ENCODE results near the gene SMC1B.

Gene SMC1B

DNA sequence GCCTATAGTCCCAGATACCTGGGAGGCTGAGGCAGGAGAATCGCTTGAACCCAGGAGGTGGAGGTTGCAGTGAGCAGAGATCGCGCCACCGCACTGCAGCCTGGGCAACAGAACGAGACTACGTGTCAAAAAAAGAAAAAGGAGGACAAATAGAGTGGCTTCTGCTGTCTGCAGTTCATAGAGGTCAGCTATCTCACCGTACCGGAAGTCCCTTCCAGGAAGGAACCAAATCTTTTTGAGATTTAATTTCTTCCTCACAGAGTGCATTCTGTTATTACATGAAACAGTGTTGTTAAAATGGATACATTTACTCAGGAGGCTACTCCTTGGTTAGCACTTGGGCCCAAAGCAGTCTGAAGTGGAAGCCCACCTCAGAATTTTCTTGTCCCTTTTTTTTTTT lies 70.3 kb downstream of the SMC1B start:
- no peaks in the 10 kb centered on the region for H3K27me3 ChIP-seq (ENCODE audit: insufficient read depth, low read length)
- H3K9me3 ChIP-seq (ENCODE audit: low read length): no peaks in the 10 kb centered on the region
- H2AFZ ChIP-seq (ENCODE audit: low read depth, low read length): no peak overlapping the region
- H3K36me3 ChIP-seq (ENCODE audit: insufficient read depth, low read length): peaks cover 20% of the 10 kb centered on the region
- no peak overlapping the region for H3K4me3 ChIP-seq (ENCODE audit: low read length)
- no peaks in the 10 kb centered on the region for H3K4me1 ChIP-seq (ENCODE audit: insufficient read depth, low read length)

DNA sequence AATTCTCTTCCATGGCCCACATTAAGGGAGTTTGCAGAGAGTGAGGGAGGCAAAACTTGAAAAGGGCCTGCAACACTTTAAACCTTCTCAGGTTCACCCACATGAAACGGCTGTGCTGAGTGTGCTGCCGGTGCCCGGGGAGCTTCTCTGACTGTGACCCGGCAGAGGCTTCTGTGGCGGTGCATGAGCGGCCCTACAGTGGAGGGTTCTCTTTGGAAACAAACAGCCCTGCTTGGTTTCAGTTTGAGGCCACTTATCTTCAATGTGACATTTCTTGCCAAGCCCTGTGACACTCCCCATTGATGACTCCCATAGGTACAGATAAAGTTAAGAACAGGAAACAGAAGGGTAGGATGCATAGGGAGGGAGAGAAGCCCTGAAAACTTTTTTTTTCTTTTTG lies 71.9 kb downstream of the SMC1B start:
- H3K4me3 ChIP-seq (ENCODE audit: low read length): no peak overlapping the region
- peaks cover 20% of the 10 kb centered on the region for H3K36me3 ChIP-seq (ENCODE audit: insufficient read depth, low read length)
- H3K27me3 ChIP-seq (ENCODE audit: insufficient read depth, low read length): no peaks in the 10 kb centered on the region
- no peaks in the 10 kb centered on the region for H3K9me3 ChIP-seq (ENCODE audit: low read length)
- H2AFZ ChIP-seq (ENCODE audit: low read depth, low read length): no peak overlapping the region
- H3K4me1 ChIP-seq (ENCODE audit: insufficient read depth, low read length): peaks cover 9% of the 10 kb centered on the region

DNA sequence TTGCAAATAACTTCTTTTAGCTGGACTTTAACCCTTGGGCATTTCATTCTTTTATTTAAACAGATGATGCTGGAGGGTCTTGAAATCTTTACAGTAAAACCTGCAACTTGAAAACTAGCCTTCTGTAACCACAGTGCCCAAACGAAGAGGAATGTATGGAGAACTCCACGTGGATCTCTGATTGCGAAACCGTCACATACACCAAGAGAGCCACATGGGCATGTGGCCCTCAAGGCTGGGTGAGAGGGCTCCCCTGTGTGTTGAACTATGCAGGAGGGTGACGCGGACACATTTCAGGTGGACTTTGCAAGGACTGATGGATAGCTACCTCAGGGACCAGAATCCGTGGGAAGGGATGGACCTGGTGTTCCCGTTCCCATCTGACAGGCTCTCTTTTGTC lies 73.1 kb downstream of the SMC1B start:
- H3K4me1 ChIP-seq (ENCODE audit: insufficient read depth, low read length): peaks cover 16% of the 10 kb centered on the region
- peaks cover 24% of the 10 kb centered on the region for H3K36me3 ChIP-seq (ENCODE audit: insufficient read depth, low read length)

DNA sequence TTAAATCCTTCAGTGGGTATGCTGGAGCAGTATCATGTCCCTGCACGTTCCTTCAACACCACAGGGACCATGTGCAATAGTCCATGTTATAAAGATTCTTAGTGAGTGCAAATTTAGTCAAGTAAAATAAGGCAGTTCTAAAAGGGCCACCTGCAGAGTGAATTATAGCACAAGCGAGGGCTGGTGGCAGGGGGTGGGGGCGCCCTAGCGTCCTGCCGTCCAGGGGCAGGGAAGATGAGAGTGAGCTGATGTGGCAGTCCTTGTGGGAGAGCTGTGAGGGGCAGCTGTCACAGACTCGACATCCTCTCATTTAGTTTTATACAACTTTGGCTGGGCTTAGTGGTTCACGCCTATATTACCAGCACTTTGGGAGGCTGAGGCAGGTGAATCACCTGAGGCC lies 74.6 kb downstream of the SMC1B start:
- no peaks in the 10 kb centered on the region for H3K9me3 ChIP-seq (ENCODE audit: low read length)
- no peak overlapping the region for H3K4me3 ChIP-seq (ENCODE audit: low read length)
- H2AFZ ChIP-seq (ENCODE audit: low read depth, low read length): no peak overlapping the region
- H3K36me3 ChIP-seq (ENCODE audit: insufficient read depth, low read length): peaks cover 31% of the 10 kb centered on the region
- peaks cover 16% of the 10 kb centered on the region for H3K4me1 ChIP-seq (ENCODE audit: insufficient read depth, low read length)
- no peaks in the 10 kb centered on the region for H3K27me3 ChIP-seq (ENCODE audit: insufficient read depth, low read length)

More for the DNA sequence above, 73.1 kb downstream of the SMC1B start:
- Histone ChIP-seq H3K9me3 (ENCODE audit: low read length) (no peaks in the 10 kb centered on the region), H2AFZ (ENCODE audit: low read depth, low read length) (no peak overlapping the region), H3K4me3 (ENCODE audit: low read length) (no peak overlapping the region), H3K27me3 (ENCODE audit: insufficient read depth, low read length) (no peaks in the 10 kb centered on the region)

DNA sequence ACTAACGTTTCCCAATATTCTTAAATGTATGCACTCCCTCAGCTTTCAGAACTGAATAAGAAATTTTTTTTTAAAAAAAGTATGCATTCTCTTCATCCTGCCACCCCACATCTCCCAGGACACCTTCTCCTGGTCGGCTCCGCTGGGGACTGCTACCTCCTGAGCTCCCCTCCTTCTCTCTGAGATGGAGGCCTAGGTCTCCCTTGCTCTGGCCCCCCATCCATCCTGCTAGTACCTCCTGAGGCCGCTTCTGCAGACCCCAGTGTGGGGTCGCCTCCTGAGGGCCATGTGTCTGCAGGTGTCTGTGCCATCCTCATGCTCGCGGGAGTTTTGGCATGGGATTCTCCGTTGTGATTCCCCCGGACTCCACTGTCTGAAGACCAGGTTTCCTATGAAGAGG lies 75.9 kb downstream of the SMC1B start:
- Histone ChIP-seq H3K27me3 (ENCODE audit: insufficient read depth, low read length) (no peaks in the 10 kb centered on the region), H3K36me3 (ENCODE audit: insufficient read depth, low read length) (peaks cover 36% of the 10 kb centered on the region), H3K4me3 (ENCODE audit: low read length) (no peak overlapping the region), H3K4me1 (ENCODE audit: insufficient read depth, low read length) (peaks cover 16% of the 10 kb centered on the region), H2AFZ (ENCODE audit: low read depth, low read length) (no peak overlapping the region), H3K9me3 (ENCODE audit: low read length) (no peaks in the 10 kb centered on the region)

DNA sequence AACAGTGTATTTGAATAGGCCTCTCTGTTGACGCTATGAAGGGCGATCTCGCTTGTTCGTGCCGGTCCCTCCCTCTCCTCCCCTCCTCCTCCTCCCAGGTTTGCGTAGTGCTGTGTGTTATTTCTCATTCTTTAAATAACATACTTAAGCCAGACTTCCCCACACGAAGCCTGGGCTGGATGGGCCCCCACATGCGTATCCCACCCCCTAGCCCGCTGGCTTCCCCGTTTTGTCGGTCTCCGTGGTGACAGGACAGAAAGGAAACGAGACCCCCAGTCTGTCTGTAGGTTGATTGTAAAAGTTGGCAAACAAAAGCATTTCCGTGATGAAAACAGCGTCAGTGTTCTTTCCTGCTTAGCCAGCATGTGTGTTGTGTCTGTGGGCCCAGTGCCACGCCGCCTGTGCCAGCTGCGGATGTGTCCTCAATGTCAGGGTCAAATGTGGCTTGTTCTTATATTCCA lies 76.4 kb downstream of the SMC1B start:
- Histone ChIP-seq H2AFZ (ENCODE audit: low read depth, low read length) (no peak overlapping the region), H3K36me3 (ENCODE audit: insufficient read depth, low read length) (peaks cover 38% of the 10 kb centered on the region), H3K27me3 (ENCODE audit: insufficient read depth, low read length) (no peaks in the 10 kb centered on the region), H3K4me3 (ENCODE audit: low read length) (no peak overlapping the region), H3K9me3 (ENCODE audit: low read length) (no peaks in the 10 kb centered on the region), H3K4me1 (ENCODE audit: insufficient read depth, low read length) (peaks cover 16% of the 10 kb centered on the region)

DNA sequence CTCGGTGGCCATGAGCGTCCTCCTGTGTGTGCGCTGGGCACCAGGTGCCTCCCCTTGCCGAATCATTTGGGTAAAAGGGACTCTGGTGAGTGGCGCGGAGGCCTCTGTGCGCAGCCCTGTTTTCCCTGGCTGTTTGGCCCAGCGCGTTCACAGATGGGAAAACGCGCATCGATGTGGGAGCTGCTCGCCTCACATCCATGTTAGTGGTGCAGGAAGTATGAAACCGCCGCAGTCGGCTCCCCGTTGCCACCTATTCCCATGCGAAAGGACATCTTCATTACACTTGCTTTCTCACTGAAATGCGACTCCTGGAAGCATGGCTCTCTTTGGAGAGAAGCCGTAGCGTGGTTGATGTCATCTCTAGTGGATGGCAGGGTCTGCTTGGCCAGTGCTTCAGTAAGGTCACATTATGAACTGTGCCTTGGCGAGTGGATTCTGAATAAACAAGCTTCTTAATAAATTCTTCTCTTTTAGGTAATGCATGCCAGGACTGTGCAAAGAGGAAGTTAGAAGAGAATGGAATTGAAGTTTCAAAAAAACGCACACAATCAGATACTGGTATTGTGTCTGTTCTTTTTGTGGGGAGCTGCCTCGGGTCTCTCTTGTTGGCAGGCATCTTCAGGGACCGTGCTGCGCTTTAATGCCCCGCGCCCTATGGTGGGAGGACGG lies 77.4 kb downstream of the SMC1B start:
- peaks cover 16% of the 10 kb centered on the region for H3K4me1 ChIP-seq (ENCODE audit: insufficient read depth, low read length)
- no peak overlapping the region for H3K4me3 ChIP-seq (ENCODE audit: low read length)
- H3K9me3 ChIP-seq (ENCODE audit: low read length): no peaks in the 10 kb centered on the region
- H3K36me3 ChIP-seq (ENCODE audit: insufficient read depth, low read length): peaks cover 37% of the 10 kb centered on the region
- no peak overlapping the region for H2AFZ ChIP-seq (ENCODE audit: low read depth, low read length)
- no peaks in the 10 kb centered on the region for H3K27me3 ChIP-seq (ENCODE audit: insufficient read depth, low read length)

DNA sequence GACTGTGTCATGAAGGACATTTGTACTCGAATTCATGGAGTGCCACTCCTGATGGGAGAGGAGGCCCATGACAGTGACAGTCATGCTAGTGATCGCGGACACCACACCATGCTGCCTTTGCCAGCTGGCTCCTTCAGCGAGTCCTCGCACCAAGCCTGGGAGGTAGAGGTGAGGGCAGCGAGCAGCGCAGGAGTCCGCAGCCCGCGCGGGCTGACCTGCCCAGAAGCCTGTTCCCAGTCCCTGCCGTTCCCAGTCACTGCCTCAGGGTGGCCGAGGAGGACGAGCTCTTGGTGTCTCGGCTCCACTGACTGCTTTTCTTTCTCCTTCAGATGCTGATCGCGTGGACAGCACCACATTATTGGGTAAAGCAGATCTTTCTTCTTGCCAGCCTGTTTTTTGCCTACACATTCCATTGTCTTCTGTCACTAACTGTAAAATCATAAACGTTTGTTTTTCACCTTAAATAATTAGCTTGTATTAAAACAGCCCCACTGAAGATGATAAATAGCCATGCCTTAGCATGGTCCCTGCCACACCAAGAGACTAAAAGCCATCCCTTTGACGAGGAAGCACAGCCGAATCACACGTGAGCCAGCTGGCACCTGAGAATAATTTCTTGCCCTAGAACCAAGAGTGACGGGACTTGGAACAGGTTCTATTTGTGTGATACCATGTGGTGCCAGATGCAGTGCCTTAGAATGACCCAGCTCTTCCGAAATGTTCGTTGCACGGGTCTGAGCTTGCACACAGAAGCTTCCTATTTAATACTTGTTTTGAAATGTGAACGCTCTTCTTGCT lies 78.2 kb downstream of the SMC1B start:
- Histone ChIP-seq H3K9me3 (ENCODE audit: low read length) (no peaks in the 10 kb centered on the region), H2AFZ (ENCODE audit: low read depth, low read length) (no peak overlapping the region), H3K4me3 (ENCODE audit: low read length) (no peak overlapping the region), H3K36me3 (ENCODE audit: insufficient read depth, low read length) (peaks cover 40% of the 10 kb centered on the region), H3K27me3 (ENCODE audit: insufficient read depth, low read length) (no peaks in the 10 kb centered on the region), H3K4me1 (ENCODE audit: insufficient read depth, low read length) (peaks cover 16% of the 10 kb centered on the region)

DNA sequence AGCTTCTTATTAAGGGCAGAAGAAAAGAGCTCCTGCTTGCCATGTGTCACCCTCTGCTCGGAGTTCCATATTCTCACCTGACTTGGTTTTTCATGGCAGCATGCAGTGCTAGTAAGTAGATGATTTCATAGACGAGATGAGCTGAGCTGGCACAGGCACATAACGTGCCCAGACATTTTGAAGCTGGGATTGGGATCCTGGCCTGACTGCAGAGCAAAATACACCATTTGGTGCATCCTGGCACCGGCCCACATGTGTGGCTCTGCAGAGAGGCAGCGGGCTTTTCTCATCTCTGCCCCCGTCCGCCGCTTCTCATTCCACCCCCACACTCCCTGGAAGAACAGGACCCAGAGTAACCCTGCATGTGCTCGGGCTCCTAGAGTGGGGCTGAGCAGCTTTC lies 78.9 kb downstream of the SMC1B start:
- Histone ChIP-seq H3K9me3 (ENCODE audit: low read length) (no peaks in the 10 kb centered on the region), H3K27me3 (ENCODE audit: insufficient read depth, low read length) (no peaks in the 10 kb centered on the region), H3K4me1 (ENCODE audit: insufficient read depth, low read length) (peaks cover 16% of the 10 kb centered on the region), H2AFZ (ENCODE audit: low read depth, low read length) (no peak overlapping the region), H3K4me3 (ENCODE audit: low read length) (no peak overlapping the region), H3K36me3 (ENCODE audit: insufficient read depth, low read length) (peaks cover 44% of the 10 kb centered on the region)

DNA sequence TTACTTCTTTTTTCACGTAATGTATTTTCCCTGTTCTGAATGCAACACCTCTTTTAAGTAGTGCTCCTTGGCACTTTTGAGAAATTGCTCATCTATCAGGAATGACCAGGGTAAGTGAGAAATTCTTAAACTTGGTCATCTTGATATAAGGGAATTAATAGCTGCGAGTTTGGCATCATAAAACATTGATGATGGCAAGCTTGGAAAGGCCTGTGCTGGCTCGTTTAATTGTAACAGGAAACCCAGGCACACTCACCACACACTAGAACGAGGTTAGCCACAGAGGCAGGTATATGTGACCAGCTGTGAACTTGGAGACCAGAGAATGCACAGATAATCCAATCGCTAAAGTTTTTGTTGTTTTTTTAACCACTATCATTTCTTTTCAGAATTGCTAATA lies 79.3 kb downstream of the SMC1B start:
- Histone ChIP-seq H3K4me3 (ENCODE audit: low read length) (no peak overlapping the region), H3K4me1 (ENCODE audit: insufficient read depth, low read length) (peaks cover 16% of the 10 kb centered on the region), H2AFZ (ENCODE audit: low read depth, low read length) (no peak overlapping the region), H3K27me3 (ENCODE audit: insufficient read depth, low read length) (no peaks in the 10 kb centered on the region), H3K36me3 (ENCODE audit: insufficient read depth, low read length) (peaks cover 44% of the 10 kb centered on the region), H3K9me3 (ENCODE audit: low read length) (no peaks in the 10 kb centered on the region)

DNA sequence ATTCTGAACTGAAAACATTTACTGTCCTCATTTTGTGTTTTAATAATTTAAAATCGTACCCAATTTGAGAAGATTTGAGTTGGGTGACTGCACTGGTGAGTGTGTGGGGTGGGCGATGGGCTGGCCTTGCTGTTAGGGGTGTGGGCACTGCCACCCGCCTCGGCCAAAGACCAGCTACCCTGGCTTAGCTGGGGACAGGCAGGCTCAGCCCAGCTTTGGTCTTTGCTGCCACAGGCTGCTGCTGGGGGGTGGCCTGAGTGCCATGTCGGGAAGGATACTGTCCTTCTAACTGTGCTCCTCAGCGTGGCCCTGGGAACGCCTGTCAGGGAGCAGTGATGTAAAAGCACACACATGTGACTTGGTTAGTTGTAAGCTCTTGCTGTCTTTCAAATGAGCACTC lies 81.4 kb downstream of the SMC1B start:
- Histone ChIP-seq H3K36me3 (ENCODE audit: insufficient read depth, low read length) (peaks cover 48% of the 10 kb centered on the region), H3K4me1 (ENCODE audit: insufficient read depth, low read length) (peaks cover 12% of the 10 kb centered on the region), H3K27me3 (ENCODE audit: insufficient read depth, low read length) (no peaks in the 10 kb centered on the region), H3K4me3 (ENCODE audit: low read length) (no peak overlapping the region), H3K9me3 (ENCODE audit: low read length) (no peaks in the 10 kb centered on the region), H2AFZ (ENCODE audit: low read depth, low read length) (no peak overlapping the region)

DNA sequence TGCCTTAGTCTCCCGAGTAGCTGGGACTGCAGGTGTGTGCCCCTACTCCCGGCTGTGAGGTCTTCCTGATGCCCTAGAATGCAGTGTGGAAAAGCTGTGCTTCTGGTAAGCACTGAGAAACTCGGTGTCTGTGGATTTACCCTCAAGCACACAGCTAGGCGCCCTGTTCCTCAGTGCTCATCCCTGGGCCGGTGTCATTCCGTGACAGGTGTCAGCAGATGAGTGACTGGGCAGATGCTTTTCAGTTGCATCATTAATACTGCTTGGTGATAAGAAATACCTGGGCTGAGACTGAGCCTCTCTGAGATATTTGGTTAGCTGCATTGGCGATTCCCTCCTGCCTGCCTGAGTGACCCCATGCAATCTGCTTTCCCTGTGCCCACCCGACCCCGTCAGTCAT lies 81.9 kb downstream of the SMC1B start:
- Histone ChIP-seq H3K36me3 (ENCODE audit: insufficient read depth, low read length) (peaks cover 48% of the 10 kb centered on the region), H3K4me3 (ENCODE audit: low read length) (no peak overlapping the region), H3K4me1 (ENCODE audit: insufficient read depth, low read length) (peaks cover 7% of the 10 kb centered on the region), H2AFZ (ENCODE audit: low read depth, low read length) (no peak overlapping the region), H3K27me3 (ENCODE audit: insufficient read depth, low read length) (no peaks in the 10 kb centered on the region), H3K9me3 (ENCODE audit: low read length) (no peaks in the 10 kb centered on the region)

DNA sequence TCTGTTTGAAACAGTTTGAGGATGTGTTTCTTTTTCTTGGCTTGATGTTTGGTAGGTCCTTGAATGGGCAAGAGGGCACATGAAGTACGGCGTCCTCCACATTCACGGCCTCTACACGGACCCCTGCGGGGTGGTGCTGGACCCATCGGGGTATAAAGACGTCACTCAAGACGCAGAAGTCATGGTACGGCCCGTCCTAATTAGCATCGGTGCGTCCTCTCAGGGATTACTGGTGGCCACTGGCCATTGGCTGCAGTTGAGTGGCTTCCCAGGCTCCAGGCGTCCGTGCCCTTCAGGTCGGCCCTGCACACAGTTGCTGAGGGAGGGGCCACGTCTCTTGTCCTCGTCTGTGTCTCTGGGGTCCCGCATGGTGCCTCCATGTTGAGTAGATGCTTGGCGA lies 82.9 kb downstream of the SMC1B start:
- H3K4me3 ChIP-seq (ENCODE audit: low read length): no peak overlapping the region
- peaks cover 43% of the 10 kb centered on the region for H3K36me3 ChIP-seq (ENCODE audit: insufficient read depth, low read length)
- no peak overlapping the region for H2AFZ ChIP-seq (ENCODE audit: low read depth, low read length)
- H3K4me1 ChIP-seq (ENCODE audit: insufficient read depth, low read length): no peaks in the 10 kb centered on the region
- H3K9me3 ChIP-seq (ENCODE audit: low read length): no peaks in the 10 kb centered on the region
- H3K27me3 ChIP-seq (ENCODE audit: insufficient read depth, low read length): no peaks in the 10 kb centered on the region

Data from neuron (in vitro differentiated cells).